ENCODE data around the gene LRMDA.
"Not testable (repeated sequence)": the region's sequence is repeated elsewhere in the genome, so short reads cannot be mapped to it uniquely, and the experiment has no call there.

LRMDA gene

GRCh38 chr10:76523791-76524351 is 1092.4 kb downstream of the LRMDA start:
- no peak overlapping the region for H3K27ac ChIP-seq (ENCODE audit: extremely low read depth, low read depth, low read length)
- no peaks in the 10 kb centered on the region for H3K9me3 ChIP-seq (ENCODE audit: control insufficient read depth, insufficient read depth, low read depth, low read length)
- H3K4me1 ChIP-seq (ENCODE audit: control insufficient read depth, insufficient read depth, low read length), result no peaks in the 10 kb centered on the region
- H3K4me3 ChIP-seq (ENCODE audit: low read depth, low read length), result no peak overlapping the region
- H3K36me3 ChIP-seq (ENCODE audit: control insufficient read depth in 2 of 2, insufficient read depth in 1 of 2, low read length in 2 of 2), result no peaks in the 10 kb centered on the region
- ChIA-PET POLR2A (no interaction called here), CTCF (no interaction called here)
- no peak for TF ChIP-seq ZBTB44 (tag by site-specific recombination; IDR thresholded peaks at IDR 0.05)
- TF ChIP-seq REST (tag by site-specific recombination; IDR thresholded peaks at IDR 0.05), result no peak
- TF ChIP-seq ZNF140 (tag by site-specific recombination; IDR thresholded peaks at IDR 0.05), result no peak
- no peak for TF ChIP-seq ZNF561 (tag by site-specific recombination; IDR thresholded peaks at IDR 0.05; ENCODE audit: borderline replicate concordance)
- TF ChIP-seq KLF1 (tag by site-specific recombination; IDR thresholded peaks at IDR 0.05), result no peak
- TF ChIP-seq ZNF473 (tag by site-specific recombination; IDR thresholded peaks at IDR 0.05), result no peak
- TF ChIP-seq BCL11A (tag by site-specific recombination; IDR thresholded peaks at IDR 0.05; ENCODE audit: low read depth), result no peak
- TF ChIP-seq ZSCAN16 (tag by site-specific recombination; IDR thresholded peaks at IDR 0.05), result no peak
- TF ChIP-seq GLIS1 (tag by site-specific recombination; IDR thresholded peaks at IDR 0.05), result no peak
- no peak for TF ChIP-seq GFI1B (tag by site-specific recombination; IDR thresholded peaks at IDR 0.05)
- no peak for TF ChIP-seq GLI4 (tag by site-specific recombination; IDR thresholded peaks at IDR 0.05)
- no peak for TF ChIP-seq ZNF776 (tag by site-specific recombination; IDR thresholded peaks at IDR 0.05; ENCODE audit: borderline replicate concordance)
- TF ChIP-seq CTCF (tag by site-specific recombination; IDR thresholded peaks at IDR 0.05), result no peak
- TF ChIP-seq ZNF112 (tag by site-specific recombination; IDR thresholded peaks at IDR 0.05), result no peak
- TF ChIP-seq ZNF623 (tag by site-specific recombination; IDR thresholded peaks at IDR 0.05), result no peak

GRCh38 chr10:76526833-76527232 is 1095.4 kb downstream of the LRMDA start:
- CTCF ChIA-PET; H3K27ac ChIP-seq (ENCODE audit: extremely low read depth, low read depth, low read length); H3K9me3 ChIP-seq (ENCODE audit: control insufficient read depth, insufficient read depth, low read depth, low read length); H3K4me1 ChIP-seq (ENCODE audit: control insufficient read depth, insufficient read depth, low read length); H3K36me3 ChIP-seq (ENCODE audit: control insufficient read depth in 2 of 2, insufficient read depth in 1 of 2, low read length in 2 of 2); H3K4me3 ChIP-seq (ENCODE audit: low read depth, low read length); POLR2A ChIA-PET: not testable (repeated sequence)
- TF ChIP-seq ZBTB8A (tag by site-specific recombination; IDR thresholded peaks at IDR 0.05) (0 out of 2 replicates have a peak, but pooled peaks have one; percentile 21), ZBTB11 (tag by site-specific recombination; conservative IDR thresholded peaks at IDR 0.05; ENCODE audit: low read depth) (peak; percentile 56; the same call in 1 of the 2 replicates), ZNF623 (tag by site-specific recombination; IDR thresholded peaks at IDR 0.05) (peak; percentile 48), ZNF558 (tag by site-specific recombination; IDR thresholded peaks at IDR 0.05) (0 out of 2 replicates have a peak, but pooled peaks have one; percentile 28), ZNF394 (tag by site-specific recombination; IDR thresholded peaks at IDR 0.05; ENCODE audit: borderline replicate concordance) (peak; percentile 53; the same call in 1 of the 2 replicates), ZNF555 (tag by site-specific recombination; conservative IDR thresholded peaks at IDR 0.05) (peak; percentile 47), ZNF140 (tag by site-specific recombination; IDR thresholded peaks at IDR 0.05) (peak; percentile 62), ZNF426 (tag by site-specific recombination; IDR thresholded peaks at IDR 0.05) (peak; percentile 51)
